Measurements from ENCODE around the gene GRM7.

The GRM7 gene

DNA sequence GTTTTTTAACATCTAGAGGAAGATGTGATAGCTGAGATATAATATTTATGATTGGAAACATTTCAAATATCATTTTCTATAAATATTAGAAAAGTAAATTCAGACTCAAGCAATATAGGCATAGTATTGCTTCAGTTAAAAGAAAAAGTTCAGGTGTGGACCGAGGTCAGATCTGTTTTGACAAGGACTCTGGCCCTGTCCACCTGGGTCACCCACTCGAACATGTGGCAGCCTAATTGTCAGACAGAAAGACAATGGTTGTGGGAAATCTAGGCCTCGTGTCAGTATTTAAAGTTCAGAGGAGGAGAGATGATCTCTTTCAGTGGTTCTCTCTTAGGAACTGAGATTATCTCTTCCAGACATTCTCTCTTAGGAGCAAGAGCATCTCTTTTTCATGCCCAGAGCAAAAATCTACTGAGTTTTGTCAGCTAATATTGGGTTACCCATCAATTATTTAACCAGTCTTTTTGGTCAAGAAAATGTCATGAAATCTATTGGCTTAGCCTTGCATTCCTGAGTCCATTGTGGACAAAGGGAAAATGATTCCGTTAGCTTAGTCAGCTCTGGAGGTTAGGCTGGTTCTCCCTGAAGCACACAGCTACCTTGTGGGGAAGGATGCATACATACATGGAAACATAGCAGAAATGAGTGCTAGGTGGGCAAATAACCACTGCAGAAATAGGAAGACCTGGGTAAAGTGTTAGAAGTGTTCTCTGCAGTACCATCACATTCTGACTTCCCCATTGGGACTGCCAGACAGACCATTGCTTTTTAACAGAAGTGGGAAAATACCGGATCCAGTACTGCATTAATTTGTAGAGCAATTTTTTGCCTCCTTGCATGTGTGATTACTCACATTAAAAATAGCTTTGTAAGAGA lies 343.3 kb downstream of the GRM7 start:
- ChIA-PET POLR2A (no interaction called here), CTCF (interaction anchor here (1.0 to 1.9 kb wide), 3 partner anchors 11 to 39 kb away, joined by 3 to 4 read pairs (median 3); no protein-coding TSS in a partner anchor)
- no peak for DNase-seq (ENCODE audit: extremely low spot score)
- no peak for TF ChIP-seq CTCF (IDR thresholded peaks at IDR 0.05; ENCODE audit: control extremely low read depth, extremely low read depth, low read depth, missing control alignments)

GRCh38 chr3:7204848-7205156 lies 343.9 kb downstream of the GRM7 start:
- ChIA-PET POLR2A (no interaction called here), CTCF (interaction anchor here (1.2 to 1.9 kb wide), 2 partner anchors 32 to 39 kb away, joined by 3 to 4 read pairs; no protein-coding TSS in a partner anchor)
- no peak for DNase-seq (ENCODE audit: extremely low spot score)
- TF ChIP-seq CTCF (IDR thresholded peaks at IDR 0.05; ENCODE audit: control extremely low read depth, extremely low read depth, low read depth, missing control alignments) = no peak

DNA sequence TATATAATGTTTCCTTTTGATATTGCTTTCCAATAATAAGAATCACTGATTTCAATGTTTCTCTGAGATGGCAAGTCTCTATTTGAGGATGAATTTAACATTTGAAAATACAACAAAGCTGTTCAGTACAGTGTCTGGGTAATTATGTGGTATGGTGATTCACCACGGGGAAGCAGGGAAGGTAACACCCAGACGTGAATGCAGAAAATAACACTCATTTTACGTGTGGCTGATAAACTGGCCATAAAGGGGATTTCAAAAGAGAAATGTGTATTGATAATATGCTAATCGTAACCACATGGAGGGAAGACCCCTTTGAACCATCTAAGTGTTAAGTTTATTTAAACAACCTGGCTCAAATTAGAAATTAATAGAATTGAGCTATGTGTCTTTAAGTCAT lies 344.6 kb downstream of the GRM7 start:
- ChIA-PET POLR2A (no interaction called here), CTCF (no interaction called here)
- DNase-seq (ENCODE audit: extremely low spot score) = no peak
- no peak for TF ChIP-seq CTCF (IDR thresholded peaks at IDR 0.05; ENCODE audit: control extremely low read depth, extremely low read depth, low read depth, missing control alignments)

DNA sequence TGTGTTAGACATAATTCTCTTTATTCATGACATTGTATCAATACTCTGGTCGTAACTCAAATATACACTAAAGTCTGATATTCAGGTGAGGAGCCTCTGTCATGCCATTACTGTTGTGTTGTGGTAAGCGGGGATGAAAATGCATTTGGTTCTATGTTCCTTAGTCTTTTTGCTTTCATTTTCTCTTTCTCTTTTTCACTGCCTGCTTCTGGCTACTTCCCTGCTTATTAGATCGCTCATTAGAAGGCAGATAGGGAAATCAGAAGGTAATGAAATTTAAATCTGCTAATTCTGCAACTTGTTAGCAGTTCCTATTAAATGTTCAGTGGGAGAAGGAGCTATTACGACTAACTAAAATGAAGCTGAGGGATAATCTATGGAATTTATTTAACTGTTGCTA lies 345.0 kb downstream of the GRM7 start:
- no peak for DNase-seq (ENCODE audit: extremely low spot score)
- CTCF ChIA-PET = no interaction called here
- no peak for TF ChIP-seq CTCF (IDR thresholded peaks at IDR 0.05; ENCODE audit: control extremely low read depth, extremely low read depth, low read depth, missing control alignments)
- POLR2A ChIA-PET = no interaction called here

- ChIA-PET CTCF (interaction anchor here (1.1 kb wide), 1 partner anchor 23 kb away, joined by 3 read pairs; no protein-coding TSS in a partner anchor), POLR2A (no interaction called here)
- TF ChIP-seq CTCF (IDR thresholded peaks at IDR 0.05; ENCODE audit: control extremely low read depth, extremely low read depth, low read depth, missing control alignments) = no peak
- no peak for DNase-seq (ENCODE audit: extremely low spot score)
Measured at GRCh38 chr3:7207125-7207524, 346.2 kb downstream of the GRM7 start.

DNA sequence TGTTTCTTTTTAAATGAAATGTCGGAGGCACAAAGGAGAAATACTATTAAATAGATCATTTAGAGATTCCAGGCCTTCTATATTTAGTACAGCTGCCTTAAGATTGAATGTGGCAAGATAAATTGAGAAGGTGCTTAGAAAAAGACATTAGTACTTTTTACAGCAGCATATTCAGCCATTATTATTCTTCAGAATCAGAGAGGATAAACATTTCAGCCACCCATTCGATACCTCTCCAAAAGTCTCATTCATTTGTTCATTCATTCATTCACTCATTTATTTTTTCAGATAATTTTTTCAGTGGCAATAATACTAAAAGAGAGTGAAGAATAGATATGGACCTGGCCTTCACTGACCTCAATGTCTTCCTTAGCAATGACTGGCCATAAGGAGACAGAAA lies 347.0 kb downstream of the GRM7 start:
- POLR2A ChIA-PET = no interaction called here
- TF ChIP-seq CTCF (IDR thresholded peaks at IDR 0.05; ENCODE audit: control extremely low read depth, extremely low read depth, low read depth, missing control alignments) = no peak
- CTCF ChIA-PET = no interaction called here
- DNase-seq (ENCODE audit: extremely low spot score) = no peak
